Endothelial cell of umbilical vein (primary cell): ENCODE results near the gene STX16. TPM values are rescaled to one million over a fixed set of nuclear protein-coding genes. Genes with fewer than 3 reads are reported as not detected.

Experiments used
- BruUV-seq: library from RNA; stranded (reverse); fragments of 400-500 nt; replicated peaks from 2 replicates; lab custom pipeline; 2021; lab: Mats Ljungman, UMichigan
- CTCF ChIA-PET: fragments of 300-600, 350-600 bp; sonication (Branson Sonifier 250); formaldehyde crosslinking; loops from one replicate; lab custom pipeline; 2021; ENCODE audit warnings: antibody characterized with exemption, inconsistent platforms; lab: Charles Lee
- POLR2A ChIA-PET: fragments of 300-600, 350-600 bp; sonication (Branson Sonifier 250); formaldehyde crosslinking; loops from one replicate; lab custom pipeline; 2021; ENCODE audit warnings: antibody characterized with exemption, inconsistent platforms; lab: Charles Lee
- DNase-seq: peaks from one replicate; pipeline ENCODE4 v3.0.0-alpha.2; 2011; ENCODE audit warnings: low read depth, low spot score
- FAIRE-seq: peaks from 2 replicates; lab custom pipeline; 2011; peaks lifted over from hg19 to GRCh38; lab: Jason Lieb, UNC
- H2AFZ ChIP-seq: 2 replicates; pipeline ENCODE4 v1.6.0; 2012; ENCODE audit warnings: low read depth, low read length, control low read depth, inconsistent platforms
- H3K27ac ChIP-seq: 2 replicates; pipeline ENCODE4 v1.5.1; 2011; ENCODE audit warnings: low read depth, mild to moderate bottlenecking, control low read depth, low read length, moderate library complexity; ENCODE audit not compliant: insufficient read depth
- H3K27me3 ChIP-seq, 2 experiments: 2 replicates each; pipeline versions ENCODE4 v1.6.0 to v1.6.1; 2011; ENCODE audit warnings: low read length in 2 of 2, mixed read lengths in 1 of 2; ENCODE audit not compliant: control insufficient read depth in 2 of 2, insufficient read depth in 2 of 2
- H3K36me3 ChIP-seq, 2 experiments: 2 replicates in 1 of 2; 3 replicates in 1 of 2; pipeline ENCODE4 v1.5.1; 2011; ENCODE audit warnings: low read length in 2 of 2, mild to moderate bottlenecking in 1 of 2, moderate library complexity in 1 of 2; ENCODE audit not compliant: control insufficient read depth in 2 of 2, insufficient read depth in 2 of 2; ENCODE audit errors: extremely low read depth in 1 of 2
- H3K4me1 ChIP-seq: 3 replicates; pipeline ENCODE4 v1.5.1; 2011; ENCODE audit warnings: mild to moderate bottlenecking, low read length; ENCODE audit not compliant: control insufficient read depth, insufficient read depth; ENCODE audit errors: extremely low read depth
- H3K4me2 ChIP-seq: 2 replicates; pipeline ENCODE4 v1.6.1; 2011; ENCODE audit warnings: low read length, control low read depth, mixed read lengths; ENCODE audit not compliant: insufficient read depth
- H3K4me3 ChIP-seq, 3 experiments: fragments of 200-600 bp in 1 of 3; sonication (generic), shearing (Covaris generic) in 1 of 3; replicated peaks in 1 of 3; 2 replicates each; pipeline ENCODE4 v1.5.1; 2011 to 2016; ENCODE audit warnings: control low read depth in 3 of 3, low read length in 3 of 3, mild to moderate bottlenecking in 2 of 3, inconsistent platforms in 1 of 3, low read depth in 1 of 3, moderate library complexity in 1 of 3; ENCODE audit not compliant: insufficient read depth in 1 of 3
- H3K79me2 ChIP-seq: 2 replicates; pipeline ENCODE4 v1.6.0; 2012; ENCODE audit warnings: low read length, inconsistent platforms; ENCODE audit not compliant: control insufficient read depth, insufficient read depth
- H3K9ac ChIP-seq: replicated peaks from 2 replicates; pipeline ENCODE3; 2011; ENCODE audit warnings: low read length, control low read depth; ENCODE audit not compliant: insufficient read depth; ENCODE audit errors: extremely low read depth
- H3K9me1 ChIP-seq: replicated peaks from 3 replicates; pipeline ENCODE4 v1.6.0; 2011; ENCODE audit warnings: mild to moderate bottlenecking, low read length; ENCODE audit not compliant: control insufficient read depth, insufficient read depth; ENCODE audit errors: extremely low read depth
- H3K9me3 ChIP-seq: replicated peaks from 2 replicates; pipeline ENCODE4 v1.5.1; 2012; ENCODE audit warnings: low read length, inconsistent platforms; ENCODE audit not compliant: control insufficient read depth, insufficient read depth
- H4K20me1 ChIP-seq: replicated peaks from 2 replicates; pipeline ENCODE3; 2011; ENCODE audit warnings: mild to moderate bottlenecking, low read length; ENCODE audit not compliant: control insufficient read depth, insufficient read depth; ENCODE audit errors: extremely low read depth
- FOS ChIP-seq: IDR thresholded peaks from 2 replicates; pipeline ENCODE4 v1.6.1; 2011; ENCODE audit warnings: mild to moderate bottlenecking, low read length, moderate library complexity, borderline replicate concordance; ENCODE audit not compliant: insufficient read depth
- GATA2 ChIP-seq: IDR thresholded peaks from 2 replicates; pipeline ENCODE4 v1.7.0; 2011; ENCODE audit warnings: low read depth, mild to moderate bottlenecking, moderate library complexity, mixed read lengths, low read length; ENCODE audit not compliant: insufficient read length, insufficient read depth
- dilution Hi-C: fragments of 300-500 bp; cut with MboI; formaldehyde crosslinking; loops from one replicate; pipeline ENCODE4 v1.15.0; 2019; ENCODE audit warnings: low sequenced_read_pairs; ENCODE audit not compliant: extremely low pct_ligation_motif_present
- intact Hi-C: fragments of 100-400 bp; cut with micrococcal nuclease; formaldehyde crosslinking; loops from one replicate; pipeline ENCODE4 v1.10.0; 2022
- polyA plus RNA-seq, 4 experiments: library from polyadenylated mRNA; depleted of rRNA in 3 of 4; stranded (reverse) in 3 of 4; unstranded in 1 of 4; fragments of >200 nt; gene quantifications; 2 replicates each; pipeline versions ENCODE4 v1.2.1 to v1.2.3, GENCODE V29; 2011 to 2012; ENCODE audit warnings: missing spikeins in 1 of 4
- total RNA-seq: library from RNA; stranded (reverse); gene quantifications from 2 replicates; pipeline ENCODE4 v1.2.3, GENCODE V29; 2021
- TF ChIP-seq, protein P1 (sequence below), 2 donors: IDR thresholded peaks; 1 replicate in 1 of 2; 2 replicates in 1 of 2; pipeline ENCODE4 v1.5.1; 2011; ENCODE audit warnings: low read length in 2 of 2, mild to moderate bottlenecking in 2 of 2, moderate library complexity in 2 of 2, control low read depth in 1 of 2, inconsistent platforms in 1 of 2, low read depth in 1 of 2; ENCODE audit not compliant: insufficient read depth in 1 of 2; ENCODE audit errors: extremely low read depth in 1 of 2

STX16 gene
- total and polyA plus RNA-seq, 2 donors (not counting 3 experiments of a cell fraction or from before 2014, with no cell fraction given) = 43.1 to 63.5 TPM

- Histone ChIP-seq H3K79me2 (no peaks in the 10 kb centered on the region), H3K9ac (no peak overlapping the region), H2AFZ (no peak overlapping the region), H3K4me2 (no peak overlapping the region), H3K27me3 (peaks cover 4 to 6% of the 10 kb centered on the region in 2 experiments), H3K36me3 (no peaks in the 10 kb centered on the region), H3K9me3 (no peaks in the 10 kb centered on the region), H3K9me1 (no peaks in the 10 kb centered on the region), H4K20me1 (no peaks in the 10 kb centered on the region), H3K4me3 (no peak overlapping the region), H3K27ac (no peak overlapping the region), H3K4me1 (no peaks in the 10 kb centered on the region)
- dilution Hi-C loops (no loop called here), intact Hi-C loops (loop anchor here (10.0 kb wide), 2 partner anchors 363 to 503 kb away; no protein-coding TSS in a partner anchor)
- FAIRE-seq (no peak), DNase-seq (no peak)
- no TSS peak for BruUV-seq
- ChIA-PET CTCF (no interaction called here), POLR2A (no interaction called here)
- no peak for TF ChIP-seq FOS
- TF ChIP-seq, protein P1, sequence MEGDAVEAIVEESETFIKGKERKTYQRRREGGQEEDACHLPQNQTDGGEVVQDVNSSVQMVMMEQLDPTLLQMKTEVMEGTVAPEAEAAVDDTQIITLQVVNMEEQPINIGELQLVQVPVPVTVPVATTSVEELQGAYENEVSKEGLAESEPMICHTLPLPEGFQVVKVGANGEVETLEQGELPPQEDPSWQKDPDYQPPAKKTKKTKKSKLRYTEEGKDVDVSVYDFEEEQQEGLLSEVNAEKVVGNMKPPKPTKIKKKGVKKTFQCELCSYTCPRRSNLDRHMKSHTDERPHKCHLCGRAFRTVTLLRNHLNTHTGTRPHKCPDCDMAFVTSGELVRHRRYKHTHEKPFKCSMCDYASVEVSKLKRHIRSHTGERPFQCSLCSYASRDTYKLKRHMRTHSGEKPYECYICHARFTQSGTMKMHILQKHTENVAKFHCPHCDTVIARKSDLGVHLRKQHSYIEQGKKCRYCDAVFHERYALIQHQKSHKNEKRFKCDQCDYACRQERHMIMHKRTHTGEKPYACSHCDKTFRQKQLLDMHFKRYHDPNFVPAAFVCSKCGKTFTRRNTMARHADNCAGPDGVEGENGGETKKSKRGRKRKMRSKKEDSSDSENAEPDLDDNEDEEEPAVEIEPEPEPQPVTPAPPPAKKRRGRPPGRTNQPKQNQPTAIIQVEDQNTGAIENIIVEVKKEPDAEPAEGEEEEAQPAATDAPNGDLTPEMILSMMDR (IDR thresholded peaks at IDR 0.05; ENCODE audit: extremely low read depth in 1 of 2, insufficient read depth in 1 of 2, low read depth in 1 of 2, low read length in 2 of 2) = no peak
- no peak for TF ChIP-seq GATA2
Observed at GRCh38 chr20:58721951-58722778, 71.1 kb downstream of the STX16 start.
